HL-60/S4 treated with phorbol 12-myristate 13-acetate at 8.2 ng/mL for 4 days and 3 days (cell line): Measurements from ENCODE around the gene SAC3D1.
"Not testable (repeated sequence)": the region's sequence is repeated elsewhere in the genome, so short reads cannot be mapped to it uniquely, and the experiment has no call there.

Experiments
- in situ Hi-C: fragments of 300-500 bp; cut with MboI; formaldehyde crosslinking; loops from 2 replicates; pipeline ENCODE4 v1.15.0; 2022; ENCODE audit warnings: low sequenced_read_pairs

The SAC3D1 gene

GRCh38 chr11:65023502-65023901 lies 17.5 kb upstream of the SAC3D1 start:
- in situ Hi-C loops: not testable (repeated sequence)

DNA sequence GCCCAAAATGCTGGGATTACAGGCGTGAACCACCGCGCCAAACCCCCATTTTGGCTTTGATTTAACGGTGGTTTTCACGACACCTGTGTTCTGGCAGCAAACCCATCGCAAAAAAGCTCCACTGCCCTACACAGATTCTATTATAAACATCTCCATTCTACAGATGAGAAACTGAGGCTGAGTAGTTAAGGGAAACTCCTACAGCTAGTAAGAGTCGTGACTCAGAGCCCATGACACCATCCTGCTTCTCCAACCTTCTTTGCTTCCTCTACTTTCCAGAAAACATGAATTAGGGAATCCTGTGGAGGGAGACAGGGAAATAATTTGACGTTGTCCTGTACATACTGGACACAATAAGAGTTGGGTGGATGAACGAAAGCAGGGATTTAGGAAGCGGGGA lies 14.2 kb upstream of the SAC3D1 start:
- in situ Hi-C loops: no loop called here

- in situ Hi-C loops: no loop called here
Observed at GRCh38 chr11:65027213-65028067, 13.6 kb upstream of the SAC3D1 start, which contains the start of gene SNX15. Gene SNX15 (plus strand): TSS chr11:65027439. CDS start chr11:65027538, 99 bp downstream.

DNA sequence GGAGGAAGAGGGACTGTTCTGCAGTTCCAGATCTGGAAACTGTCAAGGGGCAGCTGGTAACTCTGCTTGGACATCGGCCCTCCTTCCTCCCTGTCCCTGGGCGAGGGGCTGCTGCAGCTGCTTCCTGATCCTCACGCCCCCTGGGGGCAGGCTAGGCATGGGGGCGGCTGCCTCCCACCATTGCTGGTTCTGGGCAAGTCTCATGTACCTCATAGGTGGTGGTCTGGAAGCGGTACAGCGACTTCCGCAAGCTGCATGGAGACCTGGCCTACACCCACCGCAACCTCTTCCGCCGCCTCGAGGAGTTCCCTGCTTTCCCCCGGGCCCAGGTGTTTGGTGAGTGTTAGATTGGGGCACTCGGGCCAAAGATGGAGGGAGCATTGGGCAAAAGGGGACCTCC lies 8.8 kb upstream of the SAC3D1 start:
- in situ Hi-C loops: no loop called here

GRCh38 chr11:65034423-65034822 lies 6.6 kb upstream of the SAC3D1 start:
- in situ Hi-C loops: no loop called here

DNA sequence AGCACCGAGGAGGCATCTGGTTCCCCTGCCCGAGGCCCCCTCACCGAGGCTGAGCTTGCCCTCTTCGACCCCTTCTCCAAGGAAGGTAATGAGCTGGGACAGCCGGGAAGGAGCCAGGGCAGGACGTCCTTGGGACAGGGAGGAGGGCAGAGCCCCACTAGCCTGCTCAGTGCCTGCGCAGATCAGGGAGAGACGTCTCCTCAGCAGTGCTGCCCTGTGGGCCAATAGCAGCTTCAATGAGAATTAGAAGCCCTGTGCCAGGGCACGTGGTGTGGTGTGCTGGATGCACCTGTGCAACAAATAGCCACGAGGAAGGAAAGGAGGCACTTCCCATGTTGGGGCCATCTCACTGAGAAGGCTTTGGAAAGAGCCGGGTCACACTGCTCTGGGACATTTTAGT lies 5.4 kb upstream of the SAC3D1 start:
- in situ Hi-C loops: no loop called here

GRCh38 chr11:65036931-65037330 lies 4.1 kb upstream of the SAC3D1 start:
- in situ Hi-C loops: no loop called here

DNA sequence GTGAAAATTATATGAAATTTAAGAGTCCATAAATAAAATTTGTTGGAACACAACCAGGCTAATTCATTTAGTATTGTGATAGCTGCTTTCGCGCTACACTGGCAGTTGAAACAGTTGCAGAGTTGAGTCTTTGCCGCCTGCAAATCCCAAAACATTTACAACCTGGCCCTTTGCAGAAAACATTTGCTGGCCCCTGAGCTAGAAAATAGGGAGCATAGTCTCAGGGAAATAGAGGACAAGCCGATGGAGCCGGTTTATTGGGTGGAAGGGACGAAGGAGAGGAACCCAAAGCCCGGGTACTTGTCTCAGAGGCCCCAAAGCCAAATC lies 527 bp upstream of the SAC3D1 start:
- in situ Hi-C loops: no loop called here

DNA sequence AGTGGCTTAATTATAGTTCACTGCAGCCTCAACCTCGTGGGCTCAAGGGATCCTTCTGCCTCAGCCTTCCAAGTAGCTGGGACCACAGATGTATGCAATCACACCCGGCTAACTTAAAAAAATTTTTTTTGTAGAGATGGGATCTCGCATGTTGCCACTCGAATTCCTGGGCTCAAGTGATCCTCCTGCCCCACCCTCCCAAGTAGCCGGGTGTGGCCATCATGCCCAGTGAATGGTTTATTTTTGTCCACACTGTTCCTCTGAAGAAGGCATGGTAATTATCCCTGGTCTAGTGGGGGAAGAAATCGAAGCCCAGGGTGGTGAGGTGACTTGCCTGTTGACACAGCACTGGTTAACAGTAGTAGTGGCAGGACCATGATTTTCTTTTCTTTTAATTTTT lies 1.9 kb downstream of the SAC3D1 start:
- in situ Hi-C loops: no loop called here

DNA sequence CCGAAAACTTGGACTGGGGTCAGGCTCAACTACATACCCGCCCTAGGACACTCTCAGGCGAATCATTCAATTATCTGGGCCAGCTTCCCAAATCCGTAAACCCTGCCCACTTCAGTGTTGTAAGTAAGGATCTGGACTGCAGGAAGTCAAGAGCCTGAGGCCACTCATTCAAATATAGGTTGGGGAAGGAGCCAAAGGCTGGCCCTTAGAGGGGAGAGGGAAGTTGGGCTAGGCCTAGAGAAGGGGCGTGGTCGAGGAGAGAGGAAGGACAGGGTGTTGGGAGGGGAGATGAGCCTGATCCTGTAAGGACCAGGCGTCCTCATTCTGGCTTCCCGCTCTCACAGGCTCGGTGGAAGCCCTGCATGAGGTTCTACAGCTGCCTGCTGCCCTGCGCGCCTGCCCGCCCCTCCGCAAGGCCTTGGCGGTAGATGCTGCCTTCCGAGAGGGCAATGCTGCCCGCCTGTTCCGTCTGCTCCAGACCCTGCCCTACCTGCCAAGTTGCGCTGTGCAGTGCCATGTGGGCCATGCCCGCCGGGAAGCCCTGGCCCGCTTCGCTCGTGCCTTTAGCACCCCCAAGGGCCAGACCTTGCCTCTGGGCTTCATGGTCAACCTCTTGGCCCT lies 3.0 kb downstream of the SAC3D1 start:
- in situ Hi-C loops: no loop called here

DNA sequence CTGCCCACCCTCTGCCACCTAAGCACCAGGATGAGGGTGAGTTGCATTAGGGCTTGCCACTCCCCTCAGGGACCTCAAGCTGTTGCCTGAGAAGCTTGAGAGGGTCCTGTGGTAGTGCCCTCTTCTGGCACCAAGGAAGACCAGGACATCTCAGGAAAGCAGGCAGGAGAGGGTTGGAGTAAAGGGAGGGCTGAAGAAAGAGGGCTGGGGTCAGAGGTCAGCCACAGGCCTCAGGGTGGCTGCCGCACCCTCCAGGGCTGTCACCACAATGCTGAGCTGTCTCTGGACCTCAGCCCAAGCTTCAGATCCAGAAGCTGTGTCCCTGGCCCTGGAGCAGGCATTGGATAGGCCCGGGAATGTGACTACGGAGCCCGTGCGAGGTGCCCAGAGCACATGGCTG lies 4.1 kb downstream of the SAC3D1 start:
- in situ Hi-C loops: no loop called here

- in situ Hi-C loops: no loop called here
Observed at GRCh38 chr11:65045728-65046127, 4.7 kb downstream of the SAC3D1 start.

DNA sequence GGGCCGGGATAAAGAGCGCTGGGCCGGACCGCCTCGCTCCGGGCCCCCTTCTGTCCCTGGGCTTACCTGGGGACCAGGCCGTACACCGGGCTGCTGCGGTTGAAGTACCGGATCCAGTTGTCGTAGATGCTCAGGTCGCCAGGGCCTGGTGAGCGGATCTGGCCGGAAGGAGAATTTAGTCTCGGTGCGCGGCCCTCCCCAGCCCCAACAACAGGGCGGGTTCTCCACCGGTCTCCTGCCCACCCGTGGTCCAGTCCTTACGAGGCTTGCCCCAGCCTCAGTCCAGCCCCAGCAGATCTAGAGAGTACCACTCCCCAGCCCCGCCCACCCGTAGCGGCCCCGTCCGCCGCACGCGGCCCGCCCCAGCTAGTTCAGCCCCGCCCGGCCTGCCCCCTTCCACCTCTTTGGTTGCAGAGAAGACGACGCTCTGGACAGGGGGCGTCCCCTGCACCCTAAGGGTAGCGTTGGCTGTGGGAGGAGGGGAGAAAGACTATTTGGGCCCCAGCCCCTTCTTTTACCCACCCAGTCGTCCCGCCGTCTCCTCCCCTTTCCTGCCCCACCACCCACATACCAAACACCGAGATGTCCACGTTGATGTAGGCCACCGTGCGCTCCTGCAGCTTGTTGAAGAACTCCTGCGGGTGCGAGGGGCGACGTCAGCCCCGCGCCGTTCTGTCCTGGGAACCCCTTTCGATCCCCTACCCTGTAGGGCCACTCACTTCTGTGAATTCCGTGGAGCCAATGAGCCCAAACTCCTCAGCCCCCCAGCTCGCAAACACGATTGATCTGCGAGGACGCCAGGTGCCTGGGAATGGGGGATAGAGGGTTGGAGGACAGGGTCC lies 6.8 kb downstream of the SAC3D1 start:
- in situ Hi-C loops: no loop called here

GRCh38 chr11:65051398-65051858 lies 10.4 kb downstream of the SAC3D1 start:
- in situ Hi-C loops: no loop called here

DNA sequence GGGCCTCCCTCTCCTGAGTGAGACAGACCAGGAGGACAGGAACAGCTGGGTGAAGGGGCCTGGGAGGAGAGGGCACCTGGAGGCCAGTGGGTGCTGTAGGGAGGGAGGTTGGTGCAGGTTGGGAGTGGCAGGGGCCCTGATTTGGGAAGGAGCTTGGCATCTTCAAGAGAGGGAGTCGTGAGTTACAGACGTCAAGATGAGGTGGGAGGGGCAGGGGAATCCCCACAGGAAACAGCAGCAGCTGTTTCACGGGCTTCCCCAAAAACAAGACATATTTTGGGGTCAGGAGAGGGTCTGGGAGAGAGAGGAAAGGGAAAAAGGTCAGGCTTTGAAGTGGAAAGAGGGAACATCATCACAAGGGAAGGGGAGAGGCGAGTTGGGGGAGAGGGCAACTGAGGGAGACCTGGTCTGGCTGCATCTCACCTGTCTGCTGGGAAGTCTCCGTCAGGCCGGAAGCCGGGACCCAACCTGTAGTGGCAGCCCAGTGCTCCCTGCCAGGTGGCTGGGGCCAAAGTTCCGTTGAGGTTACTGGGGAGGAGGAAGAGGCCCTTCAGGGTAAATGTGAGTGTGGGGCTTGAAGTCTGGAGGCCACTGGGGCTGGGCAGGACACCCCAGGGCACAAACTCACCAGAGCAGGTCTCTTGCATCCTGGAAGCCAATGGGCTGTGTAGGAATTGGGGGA lies 13.0 kb downstream of the SAC3D1 start:
- in situ Hi-C loops: no loop called here

- in situ Hi-C loops: no loop called here
Observed at GRCh38 chr11:65055538-65055937, 14.5 kb downstream of the SAC3D1 start.

- in situ Hi-C loops: no loop called here
Observed at GRCh38 chr11:65056999-65057398, 16.0 kb downstream of the SAC3D1 start.

DNA sequence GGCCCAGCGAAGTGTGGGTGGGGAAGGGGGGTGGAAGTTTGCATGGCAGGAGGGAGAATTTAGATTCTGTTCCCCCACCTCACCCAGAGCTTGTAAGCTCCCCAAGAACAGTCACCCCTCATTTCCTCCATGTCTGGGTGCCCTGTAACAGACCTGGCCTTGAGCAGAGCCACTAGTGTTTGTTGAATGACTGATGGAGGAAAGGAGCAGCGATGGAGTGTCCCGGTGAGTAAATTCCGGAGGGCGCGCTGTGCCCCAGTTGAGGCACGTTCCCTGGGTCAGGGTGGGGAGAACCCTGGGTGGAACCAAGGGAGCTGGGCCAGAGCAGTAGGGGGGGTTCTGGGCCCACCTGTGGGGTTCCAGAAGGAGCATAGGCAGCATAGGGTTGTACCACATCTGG lies 16.5 kb downstream of the SAC3D1 start:
- in situ Hi-C loops: no loop called here

- in situ Hi-C loops: no loop called here
Observed at GRCh38 chr11:65058012-65058411, 17.0 kb downstream of the SAC3D1 start.

- in situ Hi-C loops: no loop called here
Observed at GRCh38 chr11:65058419-65059054, 17.5 kb downstream of the SAC3D1 start, which contains the start of gene NAALADL1. Gene NAALADL1 (minus strand): TSS chr11:65058553. CDS start chr11:65058521, 32 bp downstream.
